HepG2 (cell line): Measurements from ENCODE around the gene UCP1. TPM values are rescaled to one million over a fixed set of nuclear protein-coding genes. Genes with fewer than 3 reads are reported as not detected.

Experiments
- ATRX ChIP-seq: sonication (generic); formaldehyde crosslinking; IDR thresholded peaks from 2 replicates; pipeline ENCODE4 v1.4.0; 2020; ENCODE audit warnings: missing genetic modification reagents, borderline replicate concordance
- NFIB ChIP-seq: sonication (generic); formaldehyde crosslinking; IDR thresholded peaks from 2 replicates; pipeline ENCODE4 v1.9.0; 2021; ENCODE audit warnings: missing genetic modification reagents, mild to moderate bottlenecking, borderline replicate concordance
- NR2F1 ChIP-seq, 2 experiments: fragments of 450-650 bp in 1 of 2; formaldehyde crosslinking in 1 of 2; IDR thresholded peaks; 2 replicates each; pipeline versions ENCODE4 v1.5.0 to v1.6.1; 2016 to 2020; ENCODE audit warnings: mild to moderate bottlenecking in 1 of 2, missing compliant biosample characterization in 1 of 2, missing genetic modification reagents in 1 of 2, moderate library complexity in 1 of 2
- PAWR ChIP-seq: sonication (generic); formaldehyde crosslinking; IDR thresholded peaks from 2 replicates; pipeline ENCODE4 v1.4.0; 2020; ENCODE audit warnings: missing genetic modification reagents, mild to moderate bottlenecking, borderline replicate concordance
- PLRG1 ChIP-seq: fragments of 450-650 bp; conservative IDR thresholded peaks from 2 replicates; pipeline ENCODE4 v1.6.1; 2016
- SMARCC2 ChIP-seq: fragments of 450-650 bp; IDR thresholded peaks from 2 replicates; pipeline ENCODE4 v1.6.1; 2017; ENCODE audit warnings: antibody characterized with exemption, mild to moderate bottlenecking
- TAF1 ChIP-seq: sonication (generic); formaldehyde crosslinking; IDR thresholded peaks from 2 replicates; pipeline ENCODE4 v1.4.0; 2020; ENCODE audit warnings: missing genetic modification reagents
- TGIF2 ChIP-seq: IDR thresholded peaks from 2 replicates; pipeline ENCODE4 v1.6.1; 2016; ENCODE audit warnings: control low read depth, missing compliant biosample characterization
- YEATS4 ChIP-seq: sonication (generic); formaldehyde crosslinking; IDR thresholded peaks from 2 replicates; pipeline ENCODE4 v1.4.0; 2020; ENCODE audit warnings: missing genetic modification reagents, borderline replicate concordance
- ZNF160 ChIP-seq: sonication (generic); formaldehyde crosslinking; IDR thresholded peaks from 2 replicates; pipeline ENCODE4 v1.8.0; 2022; ENCODE audit warnings: mild to moderate bottlenecking, inconsistent platforms, missing genetic modification reagents
- ZNF251 ChIP-seq: sonication (generic); formaldehyde crosslinking; IDR thresholded peaks from 2 replicates; pipeline ENCODE4 v1.9.0; 2021; ENCODE audit warnings: mild to moderate bottlenecking, missing genetic modification reagents
- ZNF441 ChIP-seq: sonication (generic); formaldehyde crosslinking; IDR thresholded peaks from 2 replicates; pipeline ENCODE4 v1.7.0; 2021; ENCODE audit warnings: missing genetic modification reagents, borderline replicate concordance
- ZNF609 ChIP-seq: sonication (generic); formaldehyde crosslinking; IDR thresholded peaks from 2 replicates; pipeline ENCODE4 v1.4.0; 2020; ENCODE audit warnings: mild to moderate bottlenecking, missing genetic modification reagents, borderline replicate concordance
- ZNF749 ChIP-seq: sonication (generic); formaldehyde crosslinking; IDR thresholded peaks from 2 replicates; pipeline ENCODE4 v1.8.0; 2022; ENCODE audit warnings: mild to moderate bottlenecking, missing genetic modification reagents, moderate library complexity, borderline replicate concordance
- ZNF761 ChIP-seq: sonication (generic); formaldehyde crosslinking; conservative IDR thresholded peaks from 2 replicates; pipeline ENCODE4 v1.4.0; 2020; ENCODE audit warnings: mild to moderate bottlenecking, missing genetic modification reagents
- ZNF768 ChIP-seq: sonication (generic); formaldehyde crosslinking; IDR thresholded peaks from 2 replicates; pipeline ENCODE4 v1.4.0; 2020; ENCODE audit warnings: missing genetic modification reagents
- polyA plus RNA-seq, 8 experiments: library from polyadenylated mRNA; depleted of rRNA in 3 of 8; stranded (reverse) in 7 of 8; unstranded in 1 of 8; fragments of >200 nt; fragmentation: Illumina TruSeq in 4 of 8; extraction: Trizol in 4 of 8; gene quantifications; 2 replicates each; pipeline versions ENCODE4 v1.2.1 to v1.2.3, GENCODE V29; 2011 to 2016; ENCODE audit warnings: low read depth in 4 of 8, missing spikeins in 1 of 8, mixed read lengths in 1 of 8; ENCODE audit not compliant: insufficient read depth in 1 of 8
- total RNA-seq, 5 experiments: library from RNA; depleted of rRNA; stranded (reverse); fragments of >200 nt; fragmentation: Illumina TruSeq; extraction: Trizol; gene quantifications; 2 replicates each; pipeline ENCODE4 v1.2.3, GENCODE V29; 2016; ENCODE audit warnings: low read depth in 1 of 5
- TF ChIP-seq, protein P1 (sequence below): sonication (generic); formaldehyde crosslinking; IDR thresholded peaks from 2 replicates; pipeline ENCODE4 v1.4.0; 2020; ENCODE audit warnings: mild to moderate bottlenecking, missing genetic modification reagents
- TF ChIP-seq, protein P2 (sequence below): sonication (generic); formaldehyde crosslinking; IDR thresholded peaks from 2 replicates; pipeline ENCODE4 v1.4.0; 2020; ENCODE audit warnings: low read depth, mild to moderate bottlenecking, missing genetic modification reagents
- TF ChIP-seq, protein P3 (sequence below): sonication (generic); formaldehyde crosslinking; conservative IDR thresholded peaks from 2 replicates; pipeline ENCODE4 v1.4.0; 2020; ENCODE audit warnings: missing genetic modification reagents

Gene UCP1
- total and polyA plus RNA-seq, 2 of the 13 experiments (the other 11 are each of a cell fraction or from before 2014, with no cell fraction given), result 0.11 TPM

GRCh38 chr4:140523857-140524742 lies 44.7 kb downstream of the UCP1 start, which contains the start of gene ELMOD2 (continued):
- TF ChIP-seq, protein P1, sequence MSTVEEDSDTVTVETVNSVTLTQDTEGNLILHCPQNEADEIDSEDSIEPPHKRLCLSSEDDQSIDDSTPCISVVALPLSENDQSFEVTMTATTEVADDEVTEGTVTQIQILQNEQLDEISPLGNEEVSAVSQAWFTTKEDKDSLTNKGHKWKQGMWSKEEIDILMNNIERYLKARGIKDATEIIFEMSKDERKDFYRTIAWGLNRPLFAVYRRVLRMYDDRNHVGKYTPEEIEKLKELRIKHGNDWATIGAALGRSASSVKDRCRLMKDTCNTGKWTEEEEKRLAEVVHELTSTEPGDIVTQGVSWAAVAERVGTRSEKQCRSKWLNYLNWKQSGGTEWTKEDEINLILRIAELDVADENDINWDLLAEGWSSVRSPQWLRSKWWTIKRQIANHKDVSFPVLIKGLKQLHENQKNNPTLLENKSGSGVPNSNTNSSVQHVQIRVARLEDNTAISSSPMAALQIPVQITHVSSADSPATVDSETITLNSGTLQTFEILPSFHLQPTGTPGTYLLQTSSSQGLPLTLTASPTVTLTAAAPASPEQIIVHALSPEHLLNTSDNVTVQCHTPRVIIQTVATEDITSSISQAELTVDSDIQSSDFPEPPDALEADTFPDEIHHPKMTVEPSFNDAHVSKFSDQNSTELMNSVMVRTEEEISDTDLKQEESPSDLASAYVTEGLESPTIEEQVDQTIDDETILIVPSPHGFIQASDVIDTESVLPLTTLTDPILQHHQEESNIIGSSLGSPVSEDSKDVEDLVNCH (CRISPR knock-in tag), result no peak
- TF ChIP-seq ZNF609 (CRISPR knock-in tag) (no peak), SMARCC2 (no peak), ZNF761 (CRISPR knock-in tag) (no peak), NR2F1 (CRISPR knock-in tag; IDR thresholded peaks at IDR 0.05) (no peak), PLRG1 (no peak), ATRX (CRISPR knock-in tag) (no peak), TAF1 (CRISPR knock-in tag) (peak; percentile 78), NFIB (no peak), ZNF160 (CRISPR knock-in tag) (no peak), YEATS4 (CRISPR knock-in tag) (peak; percentile 87), PAWR (0 out of 2 replicates have a peak, but pooled peaks have one; percentile 77), ZNF768 (peak; percentile 38; the same call in 1 of the 2 replicates), ZNF251 (CRISPR knock-in tag) (peak; percentile 84; the same call in 1 of the 2 replicates), ZNF749 (CRISPR knock-in tag) (no peak; the same call in 1 of the 2 replicates), ZNF441 (CRISPR knock-in tag) (peak; percentile 35; the same call in 1 of the 2 replicates), TGIF2 (no peak; the same call in 1 of the 2 replicates)
- TF ChIP-seq, protein P2, sequence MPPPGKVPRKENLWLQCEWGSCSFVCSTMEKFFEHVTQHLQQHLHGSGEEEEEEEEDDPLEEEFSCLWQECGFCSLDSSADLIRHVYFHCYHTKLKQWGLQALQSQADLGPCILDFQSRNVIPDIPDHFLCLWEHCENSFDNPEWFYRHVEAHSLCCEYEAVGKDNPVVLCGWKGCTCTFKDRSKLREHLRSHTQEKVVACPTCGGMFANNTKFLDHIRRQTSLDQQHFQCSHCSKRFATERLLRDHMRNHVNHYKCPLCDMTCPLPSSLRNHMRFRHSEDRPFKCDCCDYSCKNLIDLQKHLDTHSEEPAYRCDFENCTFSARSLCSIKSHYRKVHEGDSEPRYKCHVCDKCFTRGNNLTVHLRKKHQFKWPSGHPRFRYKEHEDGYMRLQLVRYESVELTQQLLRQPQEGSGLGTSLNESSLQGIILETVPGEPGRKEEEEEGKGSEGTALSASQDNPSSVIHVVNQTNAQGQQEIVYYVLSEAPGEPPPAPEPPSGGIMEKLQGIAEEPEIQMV, result no peak
- TF ChIP-seq, protein P3, sequence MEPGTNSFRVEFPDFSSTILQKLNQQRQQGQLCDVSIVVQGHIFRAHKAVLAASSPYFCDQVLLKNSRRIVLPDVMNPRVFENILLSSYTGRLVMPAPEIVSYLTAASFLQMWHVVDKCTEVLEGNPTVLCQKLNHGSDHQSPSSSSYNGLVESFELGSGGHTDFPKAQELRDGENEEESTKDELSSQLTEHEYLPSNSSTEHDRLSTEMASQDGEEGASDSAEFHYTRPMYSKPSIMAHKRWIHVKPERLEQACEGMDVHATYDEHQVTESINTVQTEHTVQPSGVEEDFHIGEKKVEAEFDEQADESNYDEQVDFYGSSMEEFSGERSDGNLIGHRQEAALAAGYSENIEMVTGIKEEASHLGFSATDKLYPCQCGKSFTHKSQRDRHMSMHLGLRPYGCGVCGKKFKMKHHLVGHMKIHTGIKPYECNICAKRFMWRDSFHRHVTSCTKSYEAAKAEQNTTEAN (CRISPR knock-in tag), result peak; percentile 45; the same call in 1 of the 2 replicates
